GM19397 (cell line): Measurements from ENCODE around the gene ITIH2.
"Not testable (repeated sequence)": the region's sequence is repeated elsewhere in the genome, so short reads cannot be mapped to it uniquely, and the experiment has no call there.

Experiments used
- ATAC-seq: cut with Tn5 transposase; IDR thresholded peaks from one replicate; pipeline ENCODE4 v1.9.1; 2021; ENCODE audit warnings: mild to moderate bottlenecking, moderate library complexity; ENCODE audit not compliant: unreplicated experiment

Gene ITIH2

DNA sequence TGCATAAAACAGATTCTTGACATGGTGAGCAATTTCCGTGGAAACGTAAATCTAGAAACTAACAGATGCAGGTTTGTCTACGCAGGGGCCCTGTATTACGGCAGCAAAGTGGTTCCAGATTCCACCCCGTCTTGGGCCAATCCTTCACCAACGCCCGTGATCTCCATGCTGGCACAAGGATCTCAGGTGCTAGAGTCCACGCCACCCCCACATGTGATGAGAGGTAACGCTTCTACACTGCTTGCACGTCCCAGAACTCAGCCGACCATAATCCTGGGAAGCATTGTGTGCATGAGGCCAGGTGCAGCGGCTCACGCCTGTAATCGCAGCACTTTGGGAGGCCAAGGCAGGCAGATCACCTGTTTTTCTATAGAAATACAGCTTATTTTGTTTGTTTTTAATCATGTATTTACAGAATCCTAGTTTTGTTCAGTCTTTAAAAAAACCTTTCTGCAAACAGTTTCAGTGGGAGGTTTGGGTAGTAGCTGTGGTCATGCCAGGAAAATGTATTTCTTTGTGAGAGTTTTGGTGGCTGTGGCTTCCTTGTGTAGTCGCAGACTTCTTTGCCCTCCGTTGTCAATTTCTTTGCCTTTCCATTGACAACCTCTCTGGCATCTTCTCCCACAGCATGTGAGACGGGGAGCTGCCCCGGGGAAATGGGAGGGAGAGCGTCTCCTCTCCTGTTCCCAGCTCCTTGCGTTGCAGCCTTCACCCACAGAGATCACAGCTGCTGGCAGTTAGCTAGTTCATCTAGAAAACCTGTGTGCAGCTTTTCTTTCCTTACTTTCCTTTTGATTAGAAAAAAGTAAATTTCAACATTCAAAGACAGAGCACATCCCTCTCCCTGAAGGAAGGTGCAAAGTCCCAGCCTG is 35.7 kb downstream of the ITIH2 start:
- ATAC-seq: no peak

DNA sequence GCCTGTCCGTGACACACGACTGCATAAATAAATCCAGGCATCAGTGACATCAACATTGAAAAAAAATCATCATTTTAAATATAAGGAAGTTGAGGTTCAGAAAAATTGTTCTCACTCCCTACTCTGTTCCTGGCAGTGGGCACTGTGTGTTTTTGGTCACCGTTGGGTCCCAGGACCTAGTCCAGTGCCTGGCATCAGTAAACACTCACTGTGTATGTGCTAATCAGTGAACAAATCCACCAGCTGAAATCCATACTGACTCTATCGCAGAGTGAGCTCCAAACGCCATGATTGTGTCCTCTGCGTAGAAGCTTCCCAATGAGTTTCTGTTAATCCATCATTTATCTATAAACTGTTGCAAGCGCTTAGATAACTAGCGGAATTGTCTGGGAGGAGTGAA is 41.2 kb downstream of the ITIH2 start:
- ATAC-seq: no peak

DNA sequence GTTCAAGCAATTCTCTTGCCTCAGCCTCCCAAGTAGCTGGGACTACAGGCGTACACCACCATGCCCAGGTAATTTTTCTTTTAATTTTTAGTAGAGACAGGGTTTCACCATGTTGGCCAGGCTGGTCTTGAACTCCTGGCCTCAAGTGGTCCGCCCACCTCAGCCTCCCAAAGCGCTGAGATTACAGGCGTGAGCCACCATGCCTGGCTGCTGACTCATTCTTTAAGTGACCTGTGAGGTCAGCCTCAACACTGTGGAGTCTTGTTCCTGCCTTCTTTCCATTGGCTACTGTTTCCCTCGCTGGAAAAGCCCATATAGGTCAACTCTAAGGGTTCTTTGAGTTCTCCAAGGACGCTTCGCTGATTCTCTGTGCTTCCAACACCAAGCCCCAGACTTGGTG is 45.5 kb downstream of the ITIH2 start:
- ATAC-seq: not testable (repeated sequence)

DNA sequence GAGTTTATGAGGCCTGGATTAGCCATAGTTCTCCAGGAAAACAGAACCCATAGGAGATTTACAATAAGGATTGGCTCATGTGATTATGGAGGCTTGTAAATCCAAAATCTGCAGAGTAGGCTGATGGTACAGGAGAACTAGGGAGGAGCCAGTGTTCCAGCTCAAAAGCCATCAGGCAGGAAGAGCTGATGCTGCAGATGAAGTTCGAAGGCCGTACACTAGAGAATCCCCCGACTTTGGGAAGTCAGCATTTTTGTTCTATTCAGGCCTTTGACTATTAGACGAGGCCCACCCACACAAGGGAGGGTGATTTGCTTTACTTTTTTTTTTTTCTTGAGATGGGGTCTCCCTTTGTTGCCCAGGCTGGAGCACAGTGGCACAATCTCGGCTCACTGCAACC is 47.1 kb downstream of the ITIH2 start:
- no peak for ATAC-seq

DNA sequence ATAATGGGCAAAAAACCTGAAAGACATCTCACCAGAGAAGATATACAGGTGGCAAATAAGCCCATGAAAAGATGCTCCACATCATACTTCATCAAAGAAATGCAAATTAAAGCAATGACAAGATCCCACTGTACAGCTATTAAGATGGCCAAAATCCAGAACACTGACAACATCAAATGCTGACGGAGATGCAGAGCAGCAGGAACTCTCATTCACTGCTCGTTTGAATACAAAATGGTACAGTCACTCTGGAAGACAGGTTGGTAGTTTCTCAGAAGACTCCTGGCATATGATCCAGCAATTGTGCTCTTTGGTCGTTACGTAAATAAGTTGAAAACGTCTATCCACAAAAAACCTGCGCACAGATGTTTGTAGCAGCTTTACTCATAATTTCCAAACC is 49.1 kb downstream of the ITIH2 start:
- no peak for ATAC-seq

DNA sequence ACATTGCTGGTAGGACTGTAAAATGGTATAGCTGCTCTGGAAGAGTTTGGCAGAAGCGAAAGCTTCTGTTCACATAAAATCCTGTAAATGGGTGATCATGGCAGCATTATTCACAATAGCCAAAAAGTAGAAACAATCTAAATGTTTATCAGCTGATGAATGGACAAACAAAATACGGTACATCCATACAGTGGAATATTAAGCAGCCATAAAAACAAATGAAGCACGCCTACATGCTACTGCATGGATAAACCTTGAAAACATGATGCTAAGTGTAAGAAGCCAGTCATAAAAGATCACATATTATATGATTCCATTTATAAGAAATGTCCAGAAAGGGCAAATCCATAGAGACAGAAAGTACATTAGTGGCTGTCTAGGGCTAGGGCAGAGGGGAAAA is 52.0 kb downstream of the ITIH2 start:
- ATAC-seq: no peak

DNA sequence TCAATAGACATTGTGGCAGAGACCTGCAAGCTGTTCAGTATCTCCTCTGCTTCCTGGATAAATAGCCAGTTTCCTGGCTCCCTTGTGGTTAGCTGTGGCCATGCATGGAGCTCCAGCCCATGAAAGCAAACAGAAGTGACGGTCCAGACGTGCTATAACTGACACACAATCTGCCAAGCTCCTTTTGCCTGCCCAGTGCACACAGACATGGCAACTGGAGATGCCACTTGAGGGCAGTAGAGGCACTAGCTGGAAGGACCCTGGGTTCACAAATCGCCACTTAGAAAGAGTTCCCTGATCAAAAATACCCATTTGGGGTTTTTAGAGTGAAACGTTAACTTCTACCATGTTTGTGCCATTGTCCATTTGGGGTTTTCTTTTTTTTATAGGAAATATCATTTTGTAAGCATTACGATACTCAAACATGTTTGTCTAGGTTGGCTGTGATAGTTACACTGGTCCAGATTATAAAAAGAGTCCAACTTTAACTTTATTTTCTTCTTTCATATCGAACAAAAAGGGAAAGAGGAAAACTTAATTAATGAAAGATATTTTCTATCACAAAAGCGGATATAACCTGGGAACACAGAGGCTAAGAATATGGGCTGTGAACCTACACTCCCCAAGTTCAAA is 53.4 kb downstream of the ITIH2 start:
- no peak for ATAC-seq

DNA sequence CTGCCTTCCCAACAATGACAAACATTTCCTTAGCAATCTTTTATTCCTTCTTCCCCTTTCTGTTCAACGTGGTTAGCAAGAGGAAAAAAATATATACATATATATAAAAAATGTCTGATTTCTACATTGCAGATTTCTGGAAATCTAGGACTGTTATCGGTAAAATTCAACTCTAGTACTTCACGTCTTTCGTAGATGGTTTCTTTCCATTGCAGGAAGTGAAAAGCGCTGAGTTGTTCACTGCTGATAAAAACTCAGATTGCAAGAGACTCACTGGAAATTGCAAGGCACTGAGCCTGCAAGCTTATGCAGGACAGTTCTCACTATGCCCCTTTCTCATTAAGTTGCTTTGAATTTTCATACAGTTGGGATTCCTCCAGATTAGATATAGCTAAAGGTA is 60.8 kb downstream of the ITIH2 start:
- no peak for ATAC-seq

DNA sequence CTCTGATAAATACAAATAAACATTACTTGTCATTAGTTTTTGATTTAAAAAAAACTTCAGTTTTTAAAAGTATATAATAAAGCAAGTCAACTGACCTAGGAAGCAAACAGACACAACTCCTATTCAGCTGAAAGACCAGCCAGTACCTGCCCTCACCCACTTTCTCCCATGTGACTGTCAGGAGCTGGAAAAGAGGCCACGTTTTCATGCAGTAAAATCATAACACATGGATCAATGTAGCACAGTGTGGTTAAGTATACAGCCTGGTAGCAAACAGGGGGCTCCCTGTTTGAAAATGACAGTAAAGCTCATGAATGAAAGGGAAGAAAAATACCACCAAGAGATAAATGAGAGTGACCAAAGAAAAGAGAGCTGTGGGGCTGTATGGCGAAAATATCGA is 63.1 kb downstream of the ITIH2 start:
- no peak for ATAC-seq

DNA sequence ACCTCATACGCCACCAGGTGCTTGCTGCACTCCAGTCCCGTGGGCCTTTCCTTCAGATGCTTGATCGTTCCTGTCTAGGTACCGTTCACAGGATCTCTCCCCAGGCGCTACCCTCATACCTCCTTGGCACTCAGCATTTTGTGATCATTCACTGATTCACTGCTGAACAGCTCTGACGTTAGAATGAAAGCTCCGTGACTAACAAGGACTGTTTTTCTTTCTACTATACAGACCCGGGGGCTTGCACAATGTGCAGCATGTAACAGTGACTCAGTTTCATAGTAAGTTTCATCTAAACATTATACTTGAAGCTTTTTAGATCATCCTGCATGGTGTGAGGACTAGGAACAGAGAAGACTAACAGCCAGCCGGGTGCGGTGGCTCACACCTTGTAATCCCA is 64.1 kb downstream of the ITIH2 start:
- ATAC-seq: no peak

DNA sequence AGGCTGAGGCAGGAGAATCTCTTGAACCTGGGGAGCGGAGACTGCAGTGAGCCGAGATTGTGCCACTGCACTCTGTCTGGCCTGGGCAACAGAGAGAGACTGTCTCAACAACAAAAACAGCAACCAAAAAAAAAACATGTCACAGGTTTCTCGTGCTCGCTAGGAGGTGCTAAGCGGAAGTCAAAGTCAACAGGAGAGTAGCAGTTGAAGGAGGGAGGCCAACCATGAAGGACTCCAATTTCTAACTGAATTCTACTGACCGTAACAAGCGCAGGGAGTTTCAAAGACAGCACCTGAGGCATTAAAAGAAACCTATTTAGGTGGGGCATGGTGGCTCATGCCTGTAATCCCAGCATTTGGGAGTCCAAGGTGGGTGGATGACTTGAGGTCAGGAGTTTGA is 65.3 kb downstream of the ITIH2 start:
- no peak for ATAC-seq

DNA sequence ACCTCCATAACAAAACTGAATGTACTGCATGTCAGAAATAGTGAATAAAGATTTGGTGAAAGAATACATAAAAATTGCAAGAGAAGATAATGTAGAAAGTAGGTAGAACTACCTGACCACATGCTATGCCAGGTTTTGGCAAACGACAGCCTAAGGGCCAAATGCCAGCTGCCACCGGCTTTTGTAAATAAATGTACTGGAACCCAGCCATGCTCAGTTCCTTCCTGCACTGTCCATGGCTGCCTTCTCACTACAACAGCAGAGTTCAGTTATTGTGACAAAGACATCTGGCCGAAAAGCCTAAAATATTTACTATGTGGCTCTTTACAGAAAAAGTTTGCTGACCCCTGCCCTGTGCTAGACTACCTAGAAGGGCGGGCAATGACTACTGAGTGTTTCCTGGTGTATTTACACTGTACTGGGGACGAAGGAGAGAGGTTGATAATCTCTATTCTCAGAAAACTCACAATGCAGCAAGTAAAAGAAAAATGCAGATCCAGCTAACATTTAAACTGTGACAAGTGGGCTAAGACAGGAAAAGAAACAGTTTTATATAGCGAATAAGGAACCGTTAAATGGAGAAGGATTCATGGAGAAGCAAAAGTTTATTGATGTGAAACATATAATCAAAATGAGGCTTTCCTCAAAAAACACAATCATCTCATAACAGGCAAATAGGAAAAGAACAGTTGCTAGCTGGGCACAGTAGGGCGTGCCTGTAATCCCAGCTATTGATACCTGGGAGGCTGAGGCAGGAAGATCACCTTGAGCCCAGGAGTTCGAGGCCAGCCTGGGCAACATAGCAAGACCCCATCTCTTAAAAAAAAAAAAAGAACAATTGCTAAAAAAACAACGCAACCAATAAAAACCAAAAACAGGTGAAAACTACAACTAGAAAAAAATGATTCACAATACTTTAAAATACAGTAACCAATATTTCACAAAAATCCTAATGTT is 71.0 kb downstream of the ITIH2 start:
- ATAC-seq: no peak

DNA sequence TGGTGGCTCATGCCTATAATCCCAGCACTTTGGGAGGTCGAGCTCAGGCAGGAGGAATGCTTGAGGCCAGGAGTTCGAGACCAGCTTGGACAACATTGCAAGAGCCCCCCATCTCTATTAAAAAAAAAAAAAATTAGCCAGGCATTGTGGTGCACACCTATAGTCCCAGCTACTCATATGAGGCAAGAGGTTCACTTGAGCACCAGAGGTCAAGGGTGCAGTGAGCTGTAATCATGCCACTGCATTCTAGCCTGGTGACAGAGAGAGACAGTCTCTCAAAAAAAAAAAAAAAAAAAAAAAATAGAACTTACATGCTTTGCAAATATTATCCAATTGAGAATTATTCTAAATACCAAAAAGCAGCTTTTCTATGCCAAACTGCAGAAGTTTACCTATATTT is 73.7 kb downstream of the ITIH2 start:
- no peak for ATAC-seq

DNA sequence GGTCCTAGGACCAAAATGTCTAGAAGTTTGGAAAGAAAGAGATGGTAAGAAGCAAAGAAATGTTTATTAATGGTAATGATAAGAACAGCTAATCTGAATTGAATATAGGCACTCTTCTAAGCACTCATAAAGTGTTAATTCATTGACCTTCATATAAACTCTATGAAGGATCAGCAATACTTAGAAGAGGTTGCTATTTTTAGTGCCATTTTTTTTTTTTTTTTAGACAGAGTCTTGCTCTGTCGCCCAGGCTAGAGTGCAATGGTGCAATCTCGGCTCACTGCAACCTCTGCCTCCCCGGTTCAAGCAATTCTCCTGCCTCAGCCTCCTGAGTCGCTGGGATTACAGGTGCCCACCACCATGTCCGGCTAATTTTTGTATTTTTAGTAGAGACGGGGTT is 79.1 kb downstream of the ITIH2 start:
- not testable (repeated sequence) for ATAC-seq

DNA sequence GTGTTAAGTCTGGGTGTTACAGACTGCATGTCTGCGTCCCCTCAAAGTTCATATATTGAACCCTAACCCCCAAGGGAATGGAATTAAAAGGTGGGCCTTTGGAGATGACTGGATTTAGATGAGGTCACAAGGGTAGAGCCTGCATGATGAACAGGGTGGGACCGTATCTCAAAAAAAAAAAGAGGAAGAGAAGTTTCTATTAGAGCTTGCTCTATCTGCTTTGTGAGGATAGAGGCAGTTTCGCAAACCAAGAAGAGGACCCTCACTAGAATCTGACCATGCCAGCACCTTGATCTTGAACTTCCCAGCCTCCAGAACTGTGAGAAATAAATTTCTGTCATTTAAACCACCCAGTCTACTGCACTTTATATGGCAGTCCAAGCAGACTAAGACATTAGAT is 83.3 kb downstream of the ITIH2 start:
- no peak for ATAC-seq

DNA sequence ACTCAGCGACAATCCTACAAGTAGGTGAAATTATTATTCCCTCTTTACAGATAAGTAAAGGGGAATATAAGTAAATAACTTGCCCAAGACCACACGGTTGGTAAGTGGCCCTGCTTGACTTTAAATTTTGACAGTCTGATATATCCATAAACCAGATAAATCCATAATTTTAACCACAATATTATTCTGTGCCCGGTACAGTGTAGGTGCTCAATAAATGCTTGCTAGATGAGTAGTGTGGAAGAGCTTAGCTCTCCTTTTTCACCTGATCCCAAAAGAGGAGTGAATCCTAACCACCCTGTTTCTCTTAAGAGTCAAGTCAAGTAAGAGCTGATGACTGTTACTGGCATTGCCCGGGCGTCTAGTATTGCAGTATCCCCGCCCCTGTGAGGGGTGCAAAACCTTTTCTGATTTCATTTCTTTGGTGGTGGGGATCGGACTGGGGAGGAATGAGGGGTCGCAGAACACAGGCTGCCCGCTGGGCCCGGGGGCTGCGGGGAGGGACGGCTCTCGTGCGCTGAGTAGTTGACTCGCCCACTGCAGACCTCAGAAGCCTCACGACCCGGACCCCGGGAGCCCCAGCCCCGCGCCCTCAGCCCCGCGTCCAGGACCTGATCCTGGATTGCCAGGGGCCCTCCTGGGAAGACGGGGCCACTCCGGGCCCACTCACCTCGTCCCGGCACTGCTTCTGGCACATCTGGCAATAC is 84.2 kb downstream of the ITIH2 start:
- ATAC-seq: peak; percentile 16

DNA sequence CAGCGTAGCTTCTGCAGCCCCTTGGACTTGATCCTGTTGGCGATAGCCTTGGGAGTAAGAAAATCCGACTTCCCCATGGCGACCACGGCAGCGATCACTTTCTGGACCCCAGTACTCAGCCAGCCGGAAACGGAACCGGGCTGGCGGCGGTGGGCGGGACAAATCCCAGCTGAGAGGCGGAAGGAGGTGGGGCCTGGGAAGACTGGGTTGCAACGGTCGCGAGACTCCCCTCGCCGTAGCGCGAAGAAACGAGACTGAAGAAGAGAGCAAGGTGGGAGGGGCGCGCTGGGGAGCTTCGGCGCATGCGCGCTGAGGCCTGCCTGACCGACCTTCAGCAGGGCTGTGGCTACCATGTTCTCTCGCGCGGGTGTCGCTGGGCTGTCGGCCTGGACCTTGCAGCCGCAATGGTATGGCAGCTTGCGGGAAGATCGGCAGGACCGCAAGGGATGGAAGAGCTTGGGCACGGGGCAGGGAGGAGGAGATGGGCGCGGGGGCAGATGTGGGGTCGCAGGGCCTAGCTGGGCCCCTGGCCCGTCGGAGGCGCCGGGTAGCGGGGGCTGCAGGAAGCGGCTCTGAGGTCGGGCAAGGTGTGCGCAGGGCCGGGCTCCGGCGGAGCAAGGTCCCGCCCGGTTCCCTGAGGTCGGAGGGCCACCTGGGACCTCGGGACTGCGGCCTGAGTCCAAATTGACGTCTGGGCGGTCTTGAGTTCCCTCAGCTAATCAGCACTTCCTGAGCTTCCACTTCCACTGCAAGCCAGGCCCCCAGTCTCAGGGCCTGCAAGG is 84.9 kb downstream of the ITIH2 start, which contains the start of the genes ATP5F1C and KIN:
TSS of gene ATP5F1C (plus strand) at position 321 of the 782 bp plus-strand sequence. CDS start at position 352, 31 bp downstream.
TSS of gene KIN (minus strand) at position 137 of the 782 bp plus-strand sequence. CDS start at position 77, 60 bp downstream.
- peak; percentile 97 for ATAC-seq

DNA sequence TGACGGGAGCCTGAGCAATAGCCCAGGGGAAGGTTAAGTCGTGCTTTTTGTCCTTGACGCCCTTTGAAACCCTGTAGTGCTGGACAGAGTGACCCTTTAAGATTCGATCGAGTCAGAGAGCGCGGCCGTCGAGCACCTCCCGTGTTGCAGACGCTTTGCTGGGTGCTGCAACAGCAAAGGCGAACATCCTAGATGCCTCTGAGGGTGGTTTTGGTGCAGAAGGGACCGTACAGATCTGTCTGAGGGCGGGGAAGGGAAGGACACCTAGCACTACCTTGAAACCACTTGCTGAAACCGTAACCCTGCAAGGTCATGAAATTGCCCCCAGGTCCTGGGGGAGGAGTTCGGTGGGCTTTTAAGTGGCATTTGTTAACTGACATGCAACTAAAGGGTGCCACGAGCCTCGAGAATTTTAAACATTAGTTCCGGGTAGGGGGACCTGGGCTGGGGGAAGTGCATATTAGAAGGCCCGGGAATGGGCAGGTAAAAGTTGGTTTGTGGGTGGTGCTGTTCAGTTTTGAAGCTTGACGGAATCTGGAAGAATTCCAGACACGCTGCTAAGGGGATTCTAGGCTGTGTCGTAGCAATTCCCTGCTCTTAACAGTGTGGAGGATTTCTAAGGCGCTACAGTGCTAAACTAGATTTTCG is 85.6 kb downstream of the ITIH2 start:
- peak; percentile 13 for ATAC-seq

DNA sequence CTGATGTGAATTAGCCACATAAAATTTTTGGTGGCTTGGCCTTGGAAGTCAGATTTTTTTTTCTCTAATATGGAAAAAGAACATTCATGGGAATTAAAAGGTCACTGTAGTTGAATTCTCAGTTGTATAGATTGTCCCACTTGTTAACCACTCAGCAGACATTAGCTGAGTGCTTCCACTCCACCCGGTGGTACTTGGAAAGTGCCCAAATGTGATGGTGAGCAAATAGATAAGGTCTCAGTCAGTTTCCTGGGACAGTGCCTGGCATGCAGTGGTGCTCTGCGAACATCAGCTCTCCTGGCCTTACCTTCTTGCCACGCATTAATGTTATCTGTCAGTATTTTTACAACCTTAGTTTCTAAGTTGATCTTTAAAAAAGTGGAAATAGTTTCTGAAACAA is 86.3 kb downstream of the ITIH2 start:
- no peak for ATAC-seq
